SK-N-SH treated with all-trans-retinoic acid at 6 μM for 48 hours (cell line): ENCODE data around the gene EBF4.

Experiments used
- ATAC-seq: fragments of 200-7000 bp; cut with Tn5 transposase; 3 replicates; pipeline ENCODE4 v1.9.1; 2020; ENCODE audit warnings: mild to moderate bottlenecking, moderate library complexity
- ARNTL ChIP-seq: fragments of 450-650 bp; formaldehyde crosslinking; IDR thresholded peaks from 2 replicates; pipeline ENCODE4 v1.5.0; 2020; ENCODE audit warnings: low read depth, mild to moderate bottlenecking, moderate library complexity, borderline replicate concordance
- BACH2 ChIP-seq: fragments of 250-450 bp; sonication (Bioruptor Pico); IDR thresholded peaks from 2 replicates; pipeline ENCODE4 v1.9.0; 2021; ENCODE audit warnings: mild to moderate bottlenecking, borderline replicate concordance
- CSDC2 ChIP-seq: fragments of 250-450 bp; sonication (Bioruptor Pico); IDR thresholded peaks from 2 replicates; pipeline ENCODE4 v1.5.0; 2020; ENCODE audit warnings: mild to moderate bottlenecking, moderate library complexity
- ESRRG ChIP-seq: fragments of 250-450 bp; sonication (Bioruptor Pico); IDR thresholded peaks from 2 replicates; pipeline ENCODE4 v1.6.1; 2021; ENCODE audit warnings: mild to moderate bottlenecking
- GLIS3 ChIP-seq: fragments of 250-450 bp; sonication (Bioruptor Pico); IDR thresholded peaks from 2 replicates; pipeline ENCODE4 v1.5.0; 2020; ENCODE audit warnings: mild to moderate bottlenecking, moderate library complexity
- ISL1 ChIP-seq: fragments of 250-450 bp; sonication (Bioruptor Pico); IDR thresholded peaks from 2 replicates; pipeline ENCODE4 v2.1.2; 2022; ENCODE audit warnings: mild to moderate bottlenecking, moderate library complexity
- PPARA ChIP-seq: fragments of 250-450 bp; sonication (Bioruptor Pico); IDR thresholded peaks from 2 replicates; pipeline ENCODE4 v1.5.0; 2020; ENCODE audit warnings: mild to moderate bottlenecking, borderline replicate concordance
- RARB ChIP-seq: fragments of 250-450 bp; sonication (Bioruptor Pico); IDR thresholded peaks from 2 replicates; pipeline ENCODE4 v1.8.0; 2021; ENCODE audit warnings: mild to moderate bottlenecking, moderate library complexity
- TCF4 ChIP-seq: fragments of 250-450 bp; sonication (Bioruptor Pico); IDR thresholded peaks from 2 replicates; pipeline ENCODE4 v1.8.0; 2021; ENCODE audit warnings: mild to moderate bottlenecking, moderate library complexity, borderline replicate concordance
- TOX ChIP-seq: fragments of 250-450 bp; sonication (Bioruptor Pico); IDR thresholded peaks from 2 replicates; pipeline ENCODE4 v1.8.0; 2021; ENCODE audit warnings: mild to moderate bottlenecking, moderate library complexity, borderline replicate concordance
- ZC3H10 ChIP-seq: fragments of 250-450 bp; sonication (Bioruptor Pico); IDR thresholded peaks from 2 replicates; pipeline ENCODE4 v1.5.1; 2021; ENCODE audit warnings: mild to moderate bottlenecking, moderate library complexity
- ZFP30 ChIP-seq: fragments of 450-650 bp; formaldehyde crosslinking; IDR thresholded peaks from 2 replicates; pipeline ENCODE4 v1.5.0; 2022; ENCODE audit warnings: mild to moderate bottlenecking, moderate library complexity
- ZNF565 ChIP-seq: fragments of 450-650 bp; formaldehyde crosslinking; conservative IDR thresholded peaks from 2 replicates; pipeline ENCODE4 v1.5.0; 2020; ENCODE audit warnings: low read depth, mild to moderate bottlenecking, moderate library complexity
- ZNF70 ChIP-seq: fragments of 450-650 bp; formaldehyde crosslinking; IDR thresholded peaks from 2 replicates; pipeline ENCODE4 v1.5.0; 2020; ENCODE audit warnings: mild to moderate bottlenecking, moderate library complexity
- ZNF8 ChIP-seq: fragments of 450-650 bp; formaldehyde crosslinking; IDR thresholded peaks from 2 replicates; pipeline ENCODE4 v1.5.0; 2020; ENCODE audit warnings: mild to moderate bottlenecking, moderate library complexity
- TF ChIP-seq, protein P1 (sequence below): fragments of 250-450 bp; sonication (Bioruptor Pico); IDR thresholded peaks from 2 replicates; pipeline ENCODE4 v1.5.0; 2020; ENCODE audit warnings: mild to moderate bottlenecking, moderate library complexity
- TF ChIP-seq, protein P2 (sequence below): fragments of 250-450 bp; sonication (Bioruptor Pico); IDR thresholded peaks from 2 replicates; pipeline ENCODE4 v1.5.1; 2020; ENCODE audit warnings: low read depth, mild to moderate bottlenecking, moderate library complexity
- TF ChIP-seq, protein P3 (sequence below): fragments of 250-450 bp; sonication (Bioruptor Pico); IDR thresholded peaks from 2 replicates; pipeline ENCODE4 v1.8.0; 2021; ENCODE audit warnings: low read depth, mild to moderate bottlenecking, moderate library complexity, borderline replicate concordance
- TF ChIP-seq, protein P4 (sequence below): fragments of 250-450 bp; sonication (Bioruptor Pico); IDR thresholded peaks from 2 replicates; pipeline ENCODE4 v1.5.1; 2021; ENCODE audit warnings: mild to moderate bottlenecking, moderate library complexity
- TF ChIP-seq, protein P5 (sequence below): fragments of 250-450 bp; sonication (Bioruptor Pico); IDR thresholded peaks from 2 replicates; pipeline ENCODE4 v1.8.0; 2020; ENCODE audit warnings: mild to moderate bottlenecking, moderate library complexity, borderline replicate concordance

Gene EBF4

DNA sequence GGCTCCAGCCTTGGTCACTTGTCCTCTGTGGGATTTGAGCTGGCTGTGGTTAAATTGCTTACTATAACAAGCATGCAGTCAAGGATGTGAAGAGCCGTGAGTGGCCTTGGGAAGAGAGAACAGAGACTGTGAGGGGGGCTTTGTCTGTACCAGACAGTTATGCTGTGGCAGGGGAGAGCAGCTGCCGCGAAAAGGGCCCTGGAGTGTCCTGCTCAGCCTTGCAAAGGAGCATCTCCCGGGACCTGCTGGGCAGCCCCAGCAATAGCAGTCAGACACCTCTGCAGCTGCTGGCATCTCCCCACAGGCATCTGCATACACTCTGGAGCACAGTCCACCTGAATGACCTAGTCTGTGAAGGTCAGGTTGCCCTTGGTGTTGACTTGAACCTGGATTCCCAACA, 6.3 kb downstream of the EBF4 start:
- TF ChIP-seq ZNF8, result no peak
- ATAC-seq, result no peak

DNA sequence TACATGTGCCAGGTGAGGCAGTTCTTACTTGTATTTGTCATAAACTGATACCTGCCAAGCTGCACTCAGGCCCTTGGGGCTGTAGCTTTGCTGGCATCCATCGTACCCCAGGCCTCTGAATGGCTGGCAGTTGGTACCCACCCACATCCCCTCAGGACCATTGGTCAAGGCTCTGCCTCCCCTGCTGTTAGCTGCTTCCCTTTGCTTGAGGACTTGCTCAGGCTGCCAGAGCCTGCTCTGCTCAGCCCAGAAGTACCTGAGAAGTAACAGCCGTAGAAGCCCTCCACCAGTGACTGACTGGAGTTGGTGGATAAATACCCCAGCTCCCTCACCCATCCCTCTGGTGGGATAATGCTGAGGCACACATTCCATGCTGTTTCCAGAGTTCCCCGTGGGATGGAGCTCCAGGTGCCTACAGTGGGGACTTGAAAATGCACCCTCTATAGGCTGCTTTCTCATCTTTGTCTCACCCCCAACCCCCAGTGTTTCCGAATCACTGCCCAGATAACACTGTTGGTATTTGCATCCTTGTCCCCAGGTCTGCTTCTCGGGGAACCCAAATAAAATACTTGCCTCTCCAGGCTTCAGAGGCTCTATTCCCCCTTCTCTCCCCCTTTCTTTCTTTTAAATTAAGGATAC, 7.3 kb downstream of the EBF4 start:
- TF ChIP-seq ZNF8, result no peak
- no peak for TF ChIP-seq RARB (CRISPR knock-in tag)
- TF ChIP-seq TOX (CRISPR knock-in tag), result no peak
- TF ChIP-seq, protein P1, sequence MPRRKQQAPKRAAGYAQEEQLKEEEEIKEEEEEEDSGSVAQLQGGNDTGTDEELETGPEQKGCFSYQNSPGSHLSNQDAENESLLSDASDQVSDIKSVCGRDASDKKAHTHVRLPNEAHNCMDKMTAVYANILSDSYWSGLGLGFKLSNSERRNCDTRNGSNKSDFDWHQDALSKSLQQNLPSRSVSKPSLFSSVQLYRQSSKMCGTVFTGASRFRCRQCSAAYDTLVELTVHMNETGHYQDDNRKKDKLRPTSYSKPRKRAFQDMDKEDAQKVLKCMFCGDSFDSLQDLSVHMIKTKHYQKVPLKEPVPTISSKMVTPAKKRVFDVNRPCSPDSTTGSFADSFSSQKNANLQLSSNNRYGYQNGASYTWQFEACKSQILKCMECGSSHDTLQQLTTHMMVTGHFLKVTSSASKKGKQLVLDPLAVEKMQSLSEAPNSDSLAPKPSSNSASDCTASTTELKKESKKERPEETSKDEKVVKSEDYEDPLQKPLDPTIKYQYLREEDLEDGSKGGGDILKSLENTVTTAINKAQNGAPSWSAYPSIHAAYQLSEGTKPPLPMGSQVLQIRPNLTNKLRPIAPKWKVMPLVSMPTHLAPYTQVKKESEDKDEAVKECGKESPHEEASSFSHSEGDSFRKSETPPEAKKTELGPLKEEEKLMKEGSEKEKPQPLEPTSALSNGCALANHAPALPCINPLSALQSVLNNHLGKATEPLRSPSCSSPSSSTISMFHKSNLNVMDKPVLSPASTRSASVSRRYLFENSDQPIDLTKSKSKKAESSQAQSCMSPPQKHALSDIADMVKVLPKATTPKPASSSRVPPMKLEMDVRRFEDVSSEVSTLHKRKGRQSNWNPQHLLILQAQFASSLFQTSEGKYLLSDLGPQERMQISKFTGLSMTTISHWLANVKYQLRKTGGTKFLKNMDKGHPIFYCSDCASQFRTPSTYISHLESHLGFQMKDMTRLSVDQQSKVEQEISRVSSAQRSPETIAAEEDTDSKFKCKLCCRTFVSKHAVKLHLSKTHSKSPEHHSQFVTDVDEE (CRISPR knock-in tag), result no peak
- TF ChIP-seq ESRRG (CRISPR knock-in tag), result no peak
- TF ChIP-seq, protein P2, sequence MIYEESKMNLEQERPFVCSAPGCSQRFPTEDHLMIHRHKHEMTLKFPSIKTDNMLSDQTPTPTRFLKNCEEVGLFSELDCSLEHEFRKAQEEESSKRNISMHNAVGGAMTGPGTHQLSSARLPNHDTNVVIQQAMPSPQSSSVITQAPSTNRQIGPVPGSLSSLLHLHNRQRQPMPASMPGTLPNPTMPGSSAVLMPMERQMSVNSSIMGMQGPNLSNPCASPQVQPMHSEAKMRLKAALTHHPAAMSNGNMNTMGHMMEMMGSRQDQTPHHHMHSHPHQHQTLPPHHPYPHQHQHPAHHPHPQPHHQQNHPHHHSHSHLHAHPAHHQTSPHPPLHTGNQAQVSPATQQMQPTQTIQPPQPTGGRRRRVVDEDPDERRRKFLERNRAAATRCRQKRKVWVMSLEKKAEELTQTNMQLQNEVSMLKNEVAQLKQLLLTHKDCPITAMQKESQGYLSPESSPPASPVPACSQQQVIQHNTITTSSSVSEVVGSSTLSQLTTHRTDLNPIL (CRISPR knock-in tag), result no peak
- no peak for TF ChIP-seq ZFP30 (CRISPR knock-in tag)
- TF ChIP-seq ZC3H10 (CRISPR knock-in tag), result no peak
- TF ChIP-seq ISL1 (CRISPR knock-in tag), result no peak

DNA sequence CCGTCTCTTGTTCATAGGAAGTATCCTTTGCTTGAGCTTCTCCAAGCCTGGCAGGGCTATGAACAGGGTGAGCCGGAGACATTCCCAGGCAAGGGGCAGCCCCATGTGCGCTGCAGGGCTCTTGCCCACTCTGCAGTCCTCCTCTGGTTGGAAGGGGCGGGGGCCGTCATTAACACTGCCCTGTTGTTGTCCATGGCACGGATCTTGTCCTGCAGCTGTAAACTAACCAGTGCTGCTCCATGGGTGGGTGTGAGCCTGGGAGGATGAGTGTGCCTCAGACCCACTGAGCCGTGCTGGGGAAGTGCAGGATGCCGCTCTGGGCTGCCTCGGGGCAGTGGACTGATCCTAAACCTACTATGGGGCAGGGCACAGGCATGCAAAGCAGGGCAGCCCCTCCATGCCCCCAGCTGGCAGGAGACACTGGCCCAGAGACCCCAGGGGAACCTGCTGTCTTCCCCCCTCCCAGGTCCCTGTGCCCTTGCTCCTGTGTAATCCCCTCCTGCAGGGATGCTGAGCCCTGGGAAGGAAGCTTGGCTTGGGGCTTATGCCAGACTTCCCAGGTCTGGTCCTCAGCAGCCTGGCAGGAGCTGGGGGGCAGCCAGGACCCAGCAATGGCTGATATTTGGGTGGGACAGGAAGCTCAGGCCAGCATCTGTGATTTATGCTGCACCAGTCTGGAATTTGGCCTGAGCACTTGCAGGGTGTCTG, 8.5 kb downstream of the EBF4 start:
- TF ChIP-seq, protein P2 (CRISPR knock-in tag), result no peak
- TF ChIP-seq ARNTL (CRISPR knock-in tag) (no peak), ISL1 (CRISPR knock-in tag) (no peak), TOX (CRISPR knock-in tag) (no peak), RARB (CRISPR knock-in tag) (no peak), ZNF70 (CRISPR knock-in tag) (no peak), PPARA (no peak), ESRRG (CRISPR knock-in tag) (no peak), CSDC2 (no peak), GLIS3 (CRISPR knock-in tag) (no peak), ZNF8 (no peak), ZNF565 (CRISPR knock-in tag) (no peak), ZFP30 (CRISPR knock-in tag) (no peak), TCF4 (CRISPR knock-in tag) (no peak), BACH2 (CRISPR knock-in tag) (no peak)
- TF ChIP-seq, protein P3, sequence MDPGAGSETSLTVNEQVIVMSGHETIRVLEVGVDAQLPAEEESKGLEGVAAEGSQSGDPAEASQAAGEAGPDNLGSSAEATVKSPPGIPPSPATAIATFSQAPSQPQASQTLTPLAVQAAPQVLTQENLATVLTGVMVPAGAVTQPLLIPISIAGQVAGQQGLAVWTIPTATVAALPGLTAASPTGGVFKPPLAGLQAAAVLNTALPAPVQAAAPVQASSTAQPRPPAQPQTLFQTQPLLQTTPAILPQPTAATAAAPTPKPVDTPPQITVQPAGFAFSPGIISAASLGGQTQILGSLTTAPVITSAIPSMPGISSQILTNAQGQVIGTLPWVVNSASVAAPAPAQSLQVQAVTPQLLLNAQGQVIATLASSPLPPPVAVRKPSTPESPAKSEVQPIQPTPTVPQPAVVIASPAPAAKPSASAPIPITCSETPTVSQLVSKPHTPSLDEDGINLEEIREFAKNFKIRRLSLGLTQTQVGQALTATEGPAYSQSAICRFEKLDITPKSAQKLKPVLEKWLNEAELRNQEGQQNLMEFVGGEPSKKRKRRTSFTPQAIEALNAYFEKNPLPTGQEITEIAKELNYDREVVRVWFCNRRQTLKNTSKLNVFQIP, result no peak
- TF ChIP-seq, protein P4, sequence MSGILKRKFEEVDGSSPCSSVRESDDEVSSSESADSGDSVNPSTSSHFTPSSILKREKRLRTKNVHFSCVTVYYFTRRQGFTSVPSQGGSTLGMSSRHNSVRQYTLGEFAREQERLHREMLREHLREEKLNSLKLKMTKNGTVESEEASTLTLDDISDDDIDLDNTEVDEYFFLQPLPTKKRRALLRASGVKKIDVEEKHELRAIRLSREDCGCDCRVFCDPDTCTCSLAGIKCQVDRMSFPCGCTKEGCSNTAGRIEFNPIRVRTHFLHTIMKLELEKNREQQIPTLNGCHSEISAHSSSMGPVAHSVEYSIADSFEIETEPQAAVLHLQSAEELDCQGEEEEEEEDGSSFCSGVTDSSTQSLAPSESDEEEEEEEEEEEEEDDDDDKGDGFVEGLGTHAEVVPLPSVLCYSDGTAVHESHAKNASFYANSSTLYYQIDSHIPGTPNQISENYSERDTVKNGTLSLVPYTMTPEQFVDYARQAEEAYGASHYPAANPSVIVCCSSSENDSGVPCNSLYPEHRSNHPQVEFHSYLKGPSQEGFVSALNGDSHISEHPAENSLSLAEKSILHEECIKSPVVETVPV (CRISPR knock-in tag), result no peak
- TF ChIP-seq, protein P5, sequence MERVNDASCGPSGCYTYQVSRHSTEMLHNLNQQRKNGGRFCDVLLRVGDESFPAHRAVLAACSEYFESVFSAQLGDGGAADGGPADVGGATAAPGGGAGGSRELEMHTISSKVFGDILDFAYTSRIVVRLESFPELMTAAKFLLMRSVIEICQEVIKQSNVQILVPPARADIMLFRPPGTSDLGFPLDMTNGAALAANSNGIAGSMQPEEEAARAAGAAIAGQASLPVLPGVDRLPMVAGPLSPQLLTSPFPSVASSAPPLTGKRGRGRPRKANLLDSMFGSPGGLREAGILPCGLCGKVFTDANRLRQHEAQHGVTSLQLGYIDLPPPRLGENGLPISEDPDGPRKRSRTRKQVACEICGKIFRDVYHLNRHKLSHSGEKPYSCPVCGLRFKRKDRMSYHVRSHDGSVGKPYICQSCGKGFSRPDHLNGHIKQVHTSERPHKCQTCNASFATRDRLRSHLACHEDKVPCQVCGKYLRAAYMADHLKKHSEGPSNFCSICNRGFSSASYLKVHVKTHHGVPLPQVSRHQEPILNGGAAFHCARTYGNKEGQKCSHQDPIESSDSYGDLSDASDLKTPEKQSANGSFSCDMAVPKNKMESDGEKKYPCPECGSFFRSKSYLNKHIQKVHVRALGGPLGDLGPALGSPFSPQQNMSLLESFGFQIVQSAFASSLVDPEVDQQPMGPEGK (CRISPR knock-in tag), result no peak
- no peak for ATAC-seq

More for the DNA sequence above, 7.3 kb downstream of the EBF4 start:
- peak; percentile 41; the same call in 2 of the 3 replicates for ATAC-seq
